Stimulated activated CD4-positive, alpha-beta T cell treated with anti-CD3 and anti-CD28 coated beads, Interleukin-1b, Interleukin-23, amount 100 ng/mL, for 1 hour (primary cell): ENCODE measurements around the gene CCDC34.

ENCODE experiments used
- DNase-seq, 2 donors: peaks; one replicate each; pipeline ENCODE4 v3.0.0-alpha.2; 2020; ENCODE audit warnings: low read depth in 2 of 2

The CCDC34 gene

DNA sequence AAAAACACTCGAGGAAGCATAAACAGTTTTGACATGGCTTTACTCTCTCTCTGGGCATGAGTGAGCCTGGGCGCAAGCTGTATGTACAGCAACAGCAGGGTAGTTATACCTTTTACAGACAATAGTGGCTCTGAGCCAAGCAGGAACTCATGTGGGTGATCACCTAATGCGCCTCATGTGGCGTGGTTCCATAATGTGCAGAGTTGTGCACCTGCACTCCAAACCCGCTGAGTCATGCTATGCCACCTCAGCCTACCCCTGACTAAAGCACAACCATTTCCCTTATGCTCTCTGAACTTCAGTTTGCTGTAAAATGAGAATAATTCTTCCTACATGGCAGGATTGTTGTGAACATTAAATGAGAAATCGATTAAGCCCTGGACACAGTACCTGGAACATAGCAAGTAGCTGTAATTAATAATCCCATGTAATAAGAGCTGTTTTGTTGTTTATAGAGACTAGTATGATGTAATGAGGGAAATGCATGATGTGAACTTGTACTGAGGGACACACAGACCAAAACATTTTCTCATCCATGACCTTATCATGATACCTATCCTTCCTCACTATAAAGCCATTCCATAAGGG is 71.6 kb downstream of the CCDC34 start:
- no peak for DNase-seq

DNA sequence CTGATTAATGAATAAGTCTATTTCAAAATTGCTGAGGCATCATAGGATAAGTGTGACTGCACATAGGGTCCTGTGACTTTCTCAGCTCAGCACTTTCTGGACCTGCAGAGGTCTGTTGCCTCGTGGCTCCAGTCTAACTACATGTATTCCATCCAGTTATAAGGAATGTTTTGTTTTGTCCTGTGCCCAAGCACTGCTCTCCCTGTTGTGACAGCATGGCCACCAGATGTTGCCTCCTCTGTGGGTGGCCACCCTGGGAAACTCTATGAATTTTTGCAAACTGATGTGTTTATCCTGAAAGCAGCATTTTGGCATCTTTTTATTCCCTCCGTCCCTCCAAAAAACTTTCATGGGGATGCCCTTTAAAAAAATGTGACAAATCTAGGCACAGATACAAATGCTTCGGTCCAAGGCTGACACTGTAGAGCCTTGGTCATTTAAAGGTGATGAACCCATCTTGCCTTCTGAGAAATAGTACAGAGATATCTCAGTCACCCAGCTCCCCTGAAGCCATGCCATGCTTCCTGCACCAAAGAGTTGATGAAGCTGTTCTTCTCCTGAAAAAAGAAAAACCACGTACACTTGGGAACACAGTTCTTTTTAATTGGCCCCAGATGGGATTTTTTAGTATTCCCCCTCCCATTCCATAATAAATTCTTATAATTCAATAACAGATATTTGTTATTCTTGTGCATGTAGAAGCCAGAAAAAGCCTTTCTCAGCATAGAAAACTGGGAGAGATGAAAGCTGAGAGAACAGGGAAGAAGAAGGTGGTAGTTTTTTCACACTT is 72.6 kb downstream of the CCDC34 start:
- no peak for DNase-seq
